Right lobe of liver (tissue), 6 donors: ENCODE measurements around the gene RNASEH2A. TPM values are rescaled to one million over a fixed set of nuclear protein-coding genes. Genes with fewer than 3 reads are reported as not detected.
"Not testable (repeated sequence)": the region's sequence is repeated elsewhere in the genome, so short reads cannot be mapped to it uniquely, and the experiment has no call there.

Source experiments
- ATAC-seq, 4 donors: fragments of 200-7000 bp; cut with Tn5 transposase; one replicate each; pipeline ENCODE4 v1.9.1; 2020; ENCODE audit warnings: mild to moderate bottlenecking in 4 of 4, moderate library complexity in 4 of 4
- DNase-seq, 3 donors: peaks; one replicate each; pipeline ENCODE4 v3.0.0-alpha.2; 2020
- H3K27ac ChIP-seq, 3 donors: fragments of 200-600 bp; one replicate each; pipeline ENCODE4 v1.8.0; 2022
- H3K27me3 ChIP-seq, 2 donors: fragments of 200-600 bp; one replicate each; pipeline ENCODE4 v1.8.0; 2022
- H3K36me3 ChIP-seq, 4 donors: fragments of 200-600 bp; sonication (generic) in 1 of 4; one replicate each; pipeline versions ENCODE4 v1.5.1 to v1.8.0; 2017 to 2022; ENCODE audit warnings: control low read depth in 1 of 4
- H3K4me1 ChIP-seq, 4 donors: fragments of 200-600 bp; sonication (generic) in 1 of 4; one replicate each; pipeline versions ENCODE4 v1.5.1 to v1.8.0; 2017 to 2022; ENCODE audit warnings: control low read depth in 1 of 4
- H3K4me3 ChIP-seq, 3 donors: fragments of 200-600 bp; one replicate each; pipeline ENCODE4 v1.8.0; 2022
- H3K9me3 ChIP-seq, 4 donors: fragments of 200-600 bp; sonication (generic) in 1 of 4; one replicate each; pipeline versions ENCODE4 v1.5.1 to v1.8.0; 2017 to 2022; ENCODE audit warnings: control low read depth in 1 of 4
- CTCF ChIP-seq, 4 donors: fragments of 200-600 bp in 3 of 4; fragments of 450-650 bp in 1 of 4; IDR thresholded peaks; one replicate each; pipeline versions ENCODE4 v1.5.1 to v1.8.0; 2016 to 2022; ENCODE audit warnings: antibody characterized with exemption in 4 of 4, mild to moderate bottlenecking in 2 of 4
- POLR2A ChIP-seq: fragments of 450-650 bp; IDR thresholded peaks from one replicate; pipeline ENCODE4 v1.6.1; 2017; ENCODE audit warnings: antibody characterized with exemption, mild to moderate bottlenecking
- WGBS: methylation state at CpG from one replicate; pipeline ENCODE4 v1.1.6; 2018; ENCODE audit warnings: low coverage, low lambda C conversion rate; ENCODE audit not compliant: insufficient coverage; ENCODE audit errors: missing lambda C conversion rate; 5-methylcytosine and 5-hydroxymethylcytosine counted together
- intact Hi-C, 2 donors: fragments of 100-400 bp; cut with DNase I; formaldehyde crosslinking; loops; one replicate each; pipeline versions ENCODE4 v1.11.2 to v1.14.1; 2022
- total RNA-seq, 6 experiments: library from RNA; depleted of rRNA in 2 of 6; stranded (reverse); fragments of >200 nt in 2 of 6; fragmentation: NEBNext Ultra II Directional in 3 of 6; extraction: Animal tissue kit (Norgen Biotek cat#: 25700) in 3 of 6; gene quantifications; one replicate each; pipeline versions ENCODE4 v1.1.0 to v1.2.4, GENCODE V29; 2016 to 2023
- donor health status: DM: no; HTN: yes; CAD: no.
- donor health status: DM: no; HTN: no; CAD: no.
- donor health status: DM: no; HTN: no; CAD: no.
- donor health status: DM: no; HTN: yes; CAD: no.
- donor health status: DM: no; HTN: yes; CAD: no.

The RNASEH2A gene
- total RNA-seq, 6 experiments from 2014 or later = 2.1 to 7.1 (median 3.7) TPM

- Histone ChIP-seq H3K9me3 (no peaks in the 10 kb centered on the region), H3K27me3 (no peaks in the 10 kb centered on the region), H3K4me1 (peaks cover 0 to 6% (median 0%) of the 10 kb centered on the region in 4 donors), H3K36me3 (peaks cover 0 to 9% (median 3%) of the 10 kb centered on the region in 4 donors), H3K4me3 (peak within 1 kb of the TSS; percentile 89 to 99 (median 92)), H3K27ac (peak within 1 kb of the TSS; percentile 62 to 64 (median 62))
- 0% methylated on average over 3 of the region's 78 CpGs for WGBS
- intact Hi-C loops = no loop called here
- peak; percentile 87 to 88 (median 88) for DNase-seq
- TF ChIP-seq POLR2A (peak; percentile 96), CTCF (IDR thresholded peaks at IDR 0.05) (no peak)
- ATAC-seq = peak; percentile 85 to 93 (median 88)
These were observed 4.7 kb upstream of the RNASEH2A start, which contains the start of the genes PRDX2 and THSD8 for GRCh38 chr19:12801466-12802266. Gene PRDX2, minus strand, starts transcription at chr19:12801800. Its CDS starts 539 bp downstream, at chr19:12801261. Gene THSD8, plus strand, starts transcription at chr19:12802069. Its CDS starts 3 bp downstream, at chr19:12802072.

GRCh38 chr19:12802267-12803106 lies 3.9 kb upstream of the RNASEH2A start:
- H3K4me3 ChIP-seq = peak overlapping the region; percentile 89 to 99 (median 92)
- peak in 2 of 3 donors; percentile 35 to 62 for DNase-seq
- ATAC-seq = peak; percentile 4 to 18 (median 14)
- intact Hi-C loops = no loop called here
- TF ChIP-seq CTCF (IDR thresholded peaks at IDR 0.05) = no peak
- TF ChIP-seq POLR2A = no peak
- H3K9me3 ChIP-seq = no peaks in the 10 kb centered on the region
- no peaks in the 10 kb centered on the region for H3K27me3 ChIP-seq
- peak overlapping the region in 1 of 3 donors; percentile 62 for H3K27ac ChIP-seq
- H3K4me1 ChIP-seq = peaks cover 0 to 11% (median 0%) of the 10 kb centered on the region in 4 donors
- 18% methylated on average over 17 of the region's 22 CpGs for WGBS
- H3K36me3 ChIP-seq = peaks cover 0 to 9% (median 3%) of the 10 kb centered on the region in 4 donors

GRCh38 chr19:12804051-12804450 lies 2.3 kb upstream of the RNASEH2A start:
- Histone ChIP-seq H3K9me3 (no peaks in the 10 kb centered on the region), H3K27ac (no peak overlapping the region), H3K36me3 (peaks cover 0 to 9% (median 3%) of the 10 kb centered on the region in 4 donors), H3K4me1 (peaks cover 0 to 11% (median 0%) of the 10 kb centered on the region in 4 donors), H3K27me3 (no peaks in the 10 kb centered on the region), H3K4me3 (no peak overlapping the region)
- TF ChIP-seq CTCF (IDR thresholded peaks at IDR 0.05) (no peak), POLR2A (no peak)
- intact Hi-C loops = no loop called here
- peak in 1 of 3 donors; percentile 48 for DNase-seq
- ATAC-seq = no peak
- WGBS = 87% methylated on average over 23 of the region's 26 CpGs

GRCh38 chr19:12815088-12815487 lies 8.7 kb downstream of the RNASEH2A start:
- Histone ChIP-seq H3K4me1 (no peaks in the 10 kb centered on the region), H3K36me3 (no peaks in the 10 kb centered on the region), H3K27ac (no peak overlapping the region), H3K9me3 (no peaks in the 10 kb centered on the region), H3K27me3 (no peaks in the 10 kb centered on the region), H3K4me3 (no peak overlapping the region)
- DNase-seq (no peak), ATAC-seq (no peak)
- WGBS = 86% methylated on average over 7 of the region's 7 CpGs
- TF ChIP-seq CTCF (IDR thresholded peaks at IDR 0.05) (no peak), POLR2A (no peak)
- intact Hi-C loops = no loop called here

- DNase-seq, H3K9me3 ChIP-seq, intact Hi-C loops, H3K27ac ChIP-seq, H3K36me3 ChIP-seq, H3K4me3 ChIP-seq, H3K27me3 ChIP-seq, ATAC-seq, H3K4me1 ChIP-seq: not testable (repeated sequence)
- 92% methylated on average over 5 of the region's 6 CpGs for WGBS
These were observed 10.8 kb downstream of the RNASEH2A start for GRCh38 chr19:12817188-12817587.

GRCh38 chr19:12817810-12818209 lies 11.4 kb downstream of the RNASEH2A start:
- ATAC-seq, H3K9me3 ChIP-seq, H3K4me3 ChIP-seq, H3K36me3 ChIP-seq, H3K4me1 ChIP-seq, intact Hi-C loops, H3K27me3 ChIP-seq, H3K27ac ChIP-seq, DNase-seq: not testable (repeated sequence)
- WGBS = 94% methylated on average over 11 of the region's 11 CpGs
